Iris pigment epithelial cell (primary cell): ENCODE results near the gene PSMD8.
A peak's percentile ranks its signal among the peaks of the same experiment; 100 is the strongest.
"Not testable (repeated sequence)": the region's sequence is repeated elsewhere in the genome, so short reads cannot be mapped to it uniquely, and the experiment has no call there.

Experiments used
- DNase-seq: peaks from one replicate; pipeline ENCODE4 v3.0.0-alpha.2; 2011; ENCODE audit warnings: low read depth

Gene PSMD8

DNA sequence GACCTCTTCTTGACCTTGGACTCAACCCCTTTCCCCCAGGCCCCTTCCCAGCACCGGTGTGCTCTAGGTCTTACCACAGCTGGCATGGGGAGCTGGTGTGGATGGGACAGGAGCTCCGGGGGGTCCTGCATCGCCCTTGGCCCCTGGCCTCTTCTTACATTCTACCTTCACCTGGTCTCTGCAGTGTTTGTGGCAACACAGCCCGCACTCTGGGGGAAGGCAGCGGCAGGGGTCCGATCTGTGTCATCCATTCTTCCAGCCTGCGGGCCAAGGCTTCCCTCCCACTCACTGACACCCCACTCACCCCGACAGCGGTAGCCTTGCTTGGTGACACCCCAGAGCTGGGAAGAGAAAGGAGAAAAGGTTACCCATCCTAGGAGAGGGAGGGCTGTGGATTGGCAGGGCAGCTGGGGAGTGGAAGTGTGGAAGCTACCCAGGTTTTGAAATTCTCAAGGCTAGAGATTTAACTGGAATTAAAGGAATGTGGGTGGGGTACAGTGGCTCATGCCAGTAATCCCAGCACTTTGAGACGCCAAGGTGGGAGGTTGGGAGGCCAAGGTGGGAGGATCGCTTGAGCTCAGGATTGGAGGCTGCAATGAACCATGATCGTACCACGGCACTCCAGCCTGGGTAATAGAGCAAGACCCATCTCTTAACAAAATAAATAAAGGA lies 36.8 kb downstream of the PSMD8 start:
- no peak for DNase-seq

DNA sequence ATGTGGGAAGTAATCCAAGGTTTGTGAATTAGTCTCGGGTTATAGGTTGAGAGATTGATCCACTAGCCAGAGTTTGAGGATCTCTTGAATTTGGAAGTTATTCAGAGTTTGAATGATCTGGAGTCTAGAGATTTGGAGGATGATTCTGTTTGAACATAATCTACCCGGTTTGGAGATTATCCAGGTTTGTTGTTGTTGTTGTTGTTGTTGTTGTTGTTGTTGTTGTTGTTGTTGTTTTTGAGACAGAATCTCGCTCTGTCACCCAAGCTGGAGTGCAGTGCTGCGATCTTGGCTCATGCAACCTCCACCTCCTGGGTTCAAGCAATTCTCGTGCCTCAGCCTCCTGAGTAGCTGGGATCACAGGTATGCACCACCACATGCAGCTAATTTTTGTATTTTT lies 37.5 kb downstream of the PSMD8 start:
- DNase-seq = not testable (repeated sequence)

GRCh38 chr19:38412491-38412890 lies 38.1 kb downstream of the PSMD8 start:
- DNase-seq = no peak

- no peak for DNase-seq
Observed at GRCh38 chr19:38412961-38413360, 38.6 kb downstream of the PSMD8 start.

GRCh38 chr19:38413416-38413815 lies 39.0 kb downstream of the PSMD8 start:
- no peak for DNase-seq

DNA sequence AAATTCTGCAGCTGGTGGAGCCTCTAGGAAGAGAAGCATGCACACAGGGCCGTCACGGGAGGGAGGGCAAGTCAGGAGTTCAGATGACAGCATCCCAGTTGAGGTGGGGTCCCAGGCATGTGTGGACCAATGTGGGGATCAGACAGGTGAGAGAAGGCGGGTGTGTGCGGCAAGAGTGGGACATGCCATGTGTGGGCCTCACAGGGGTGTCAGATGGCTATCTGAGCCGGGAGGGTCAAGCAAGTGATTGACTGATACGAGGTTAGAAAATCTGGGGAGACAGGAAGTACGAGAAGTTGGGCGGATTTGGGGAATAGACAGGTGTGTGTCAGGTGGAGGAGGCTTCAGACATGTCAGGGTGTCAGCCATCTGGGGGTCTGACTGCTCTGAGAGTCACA lies 42.8 kb downstream of the PSMD8 start:
- DNase-seq = no peak

DNA sequence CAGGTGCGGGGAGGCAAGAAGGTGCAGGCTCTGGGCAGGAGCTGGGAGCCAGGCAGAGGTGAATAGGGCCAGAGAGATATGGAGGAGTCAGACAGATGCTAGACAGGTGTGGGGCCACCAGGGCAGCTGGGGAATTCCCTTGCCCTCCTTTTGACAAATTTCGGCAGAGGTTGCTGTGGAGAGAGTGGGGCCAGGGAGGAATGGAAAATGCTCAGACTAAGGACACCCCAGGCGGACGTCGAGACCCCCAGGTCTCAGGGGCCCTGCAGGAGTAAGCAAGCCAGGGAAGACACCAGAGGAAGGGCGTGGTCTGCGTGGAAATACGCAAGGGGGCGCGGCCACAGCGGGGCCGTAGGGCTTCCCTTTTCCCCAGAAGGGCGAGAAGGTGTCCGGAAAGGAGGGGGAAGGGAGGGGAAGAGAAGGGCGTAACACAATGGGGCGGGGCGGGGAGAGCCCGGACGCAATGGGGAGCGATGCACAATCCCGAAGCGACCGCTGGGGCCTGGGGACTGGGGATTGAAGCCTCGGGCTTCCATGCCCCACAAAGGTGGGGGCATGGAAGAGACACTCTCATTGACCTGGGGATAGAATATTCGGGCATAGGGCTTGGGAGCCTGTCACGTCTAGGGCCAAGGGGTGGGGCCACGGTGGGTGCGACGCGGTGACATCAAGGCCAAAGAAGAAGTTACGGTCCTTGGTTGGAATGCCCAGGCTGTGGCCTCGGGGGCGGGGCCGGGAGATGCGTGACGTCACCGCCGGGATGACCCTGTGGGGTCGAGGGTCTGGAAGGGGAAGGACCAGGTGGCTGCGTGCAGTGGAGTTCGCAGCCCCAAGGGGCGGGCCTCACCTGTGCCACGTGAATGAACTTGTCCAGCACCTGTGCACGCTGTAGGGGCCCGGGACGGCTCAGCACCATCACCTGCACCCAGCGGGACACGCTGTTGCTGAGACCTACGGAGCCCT lies 43.5 kb downstream of the PSMD8 start:
- DNase-seq = no peak

- DNase-seq = no peak
Observed at GRCh38 chr19:38420935-38421334, 46.6 kb downstream of the PSMD8 start.

DNA sequence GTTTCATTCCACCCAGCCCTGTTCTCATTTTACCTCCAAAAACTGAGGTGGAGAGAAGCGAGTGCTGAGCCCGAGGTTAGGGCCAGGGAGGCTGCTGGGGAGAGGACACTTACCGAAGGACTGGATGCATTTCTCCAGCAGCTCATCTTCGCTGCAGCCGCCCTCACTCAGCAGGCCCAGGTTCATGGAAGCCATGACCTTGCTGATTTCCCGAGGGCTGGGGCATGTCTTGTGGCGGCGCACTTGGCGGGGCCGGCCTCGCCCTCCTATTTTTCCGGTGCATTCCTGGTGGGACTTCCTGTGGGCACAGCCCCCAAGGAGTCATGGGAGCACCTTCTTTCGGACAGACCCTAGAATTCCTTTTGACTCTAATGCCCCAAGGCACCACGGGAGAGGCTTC lies 47.5 kb downstream of the PSMD8 start:
- DNase-seq = no peak

GRCh38 chr19:38422438-38422837 lies 48.1 kb downstream of the PSMD8 start:
- DNase-seq = no peak

- no peak for DNase-seq
Observed at GRCh38 chr19:38424272-38424671, 49.9 kb downstream of the PSMD8 start.

DNA sequence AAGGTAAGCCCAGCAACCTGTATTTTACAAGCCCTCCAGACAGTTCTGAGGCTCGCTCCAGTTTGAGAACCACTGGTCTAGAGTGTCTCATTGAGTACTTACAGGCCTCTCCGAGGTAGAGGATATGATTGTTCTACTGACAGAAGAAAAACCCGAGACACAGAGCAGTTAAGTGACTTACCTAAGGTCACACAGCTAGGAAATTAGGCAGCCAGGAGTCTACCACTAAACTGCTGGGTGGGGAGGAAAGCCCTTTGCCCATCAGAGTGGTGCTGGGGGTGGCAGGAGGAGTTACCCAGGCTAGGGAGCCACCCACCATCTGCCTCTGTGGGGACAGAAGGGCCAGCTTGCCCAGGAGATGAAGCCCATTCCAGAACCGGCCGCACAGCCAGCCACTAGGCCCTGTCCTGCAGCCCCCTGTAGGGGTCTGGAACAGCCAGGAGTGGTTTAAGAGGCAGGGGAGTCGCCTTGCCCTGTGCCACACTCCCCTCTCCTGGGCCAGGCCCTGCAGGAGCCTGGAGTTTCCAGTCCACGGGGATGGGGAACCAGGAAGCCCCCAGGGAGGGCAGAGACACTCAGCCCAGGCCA lies 50.9 kb downstream of the PSMD8 start:
- no peak for DNase-seq

- no peak for DNase-seq
Observed at GRCh38 chr19:38425810-38426466, 51.6 kb downstream of the PSMD8 start, which contains the start of gene RASGRP4. Gene RASGRP4, minus strand, starts transcription at chr19:38426219. Its CDS starts 128 bp downstream, at chr19:38426091.

- DNase-seq = not testable (repeated sequence)
Observed at GRCh38 chr19:38427035-38427677, 52.8 kb downstream of the PSMD8 start.

GRCh38 chr19:38429055-38429810 lies 54.9 kb downstream of the PSMD8 start:
- no peak for DNase-seq

DNA sequence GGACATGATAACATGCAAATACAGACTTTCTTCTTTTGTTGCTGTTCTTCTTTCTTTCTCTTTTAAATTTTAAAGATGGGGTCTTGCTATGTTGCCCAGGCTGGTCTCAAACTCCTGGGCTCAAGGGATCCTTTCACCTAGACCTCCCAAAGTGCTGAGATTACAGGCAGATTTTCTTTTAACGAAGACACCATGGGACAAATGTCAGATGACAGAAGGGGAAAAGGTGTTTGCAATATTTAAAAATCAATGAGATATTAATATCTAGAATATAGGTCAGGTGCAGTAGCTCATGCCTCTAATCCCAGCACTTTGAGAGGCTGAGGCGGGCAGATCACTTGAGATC lies 55.4 kb downstream of the PSMD8 start:
- no peak for DNase-seq

DNA sequence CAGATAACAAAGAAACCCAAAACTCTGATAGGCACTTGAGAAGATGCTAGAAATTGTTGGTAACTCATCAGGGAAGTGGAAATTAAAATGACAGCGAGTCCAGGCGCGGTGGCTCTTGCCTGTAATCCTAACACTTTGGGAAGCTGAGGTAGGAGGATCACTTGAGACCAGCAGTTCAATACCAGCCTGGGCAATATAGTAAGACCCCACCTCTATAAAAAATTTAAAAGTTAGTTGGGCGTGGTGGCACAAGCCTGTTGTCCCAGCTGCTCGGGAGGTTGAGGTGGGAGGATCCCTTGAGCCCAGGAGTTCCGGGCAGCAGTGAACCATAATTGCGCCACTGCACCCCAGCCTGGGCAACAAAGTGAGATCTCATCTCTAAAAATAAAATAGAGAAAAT lies 56.6 kb downstream of the PSMD8 start:
- DNase-seq = no peak

DNA sequence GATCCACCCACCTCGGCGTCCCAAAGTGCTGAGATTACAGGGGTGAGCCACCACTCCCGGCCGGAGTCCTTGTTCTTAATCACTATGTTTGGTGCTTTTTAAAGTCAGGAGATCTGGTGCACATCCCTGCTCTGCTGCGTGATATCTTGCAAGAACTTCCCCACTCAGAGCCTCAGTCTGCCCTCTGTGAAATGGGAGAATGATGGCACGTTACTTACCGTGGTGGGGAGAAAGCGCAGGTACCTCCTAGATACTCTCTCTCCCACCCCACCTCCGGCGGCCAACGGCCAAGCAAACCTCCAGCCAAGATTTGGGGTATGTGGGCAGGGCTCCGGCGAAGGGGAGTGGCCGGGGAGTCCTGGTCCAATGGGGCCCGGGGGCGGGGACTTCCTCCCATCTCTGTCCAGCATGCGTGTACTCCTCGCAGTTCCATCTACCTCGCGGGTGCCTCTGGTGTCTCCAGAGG lies 58.9 kb downstream of the PSMD8 start, which contains the start of gene RYR1:
Gene RYR1 (plus strand): TSS at position 424 of the 466 bp plus-strand sequence. CDS start 139 bp downstream, outside the sequence.
- peak; percentile 33 for DNase-seq
